Activated naive CD4-positive, alpha-beta T cell (primary cell): ENCODE results near the gene CEPT1.
A peak's percentile ranks its signal among the peaks of the same experiment; 100 is the strongest.
"Not testable (repeated sequence)": the region's sequence is repeated elsewhere in the genome, so short reads cannot be mapped to it uniquely, and the experiment has no call there.

Experiments used
- DNase-seq, 4 experiments: peaks; one replicate each; lab custom pipeline; 2025; lab: John Stamatoyannopoulos, UW

Gene CEPT1

GRCh38 chr1:111209622-111210021 lies 69.6 kb downstream of the CEPT1 start:
- DNase-seq, result no peak

DNA sequence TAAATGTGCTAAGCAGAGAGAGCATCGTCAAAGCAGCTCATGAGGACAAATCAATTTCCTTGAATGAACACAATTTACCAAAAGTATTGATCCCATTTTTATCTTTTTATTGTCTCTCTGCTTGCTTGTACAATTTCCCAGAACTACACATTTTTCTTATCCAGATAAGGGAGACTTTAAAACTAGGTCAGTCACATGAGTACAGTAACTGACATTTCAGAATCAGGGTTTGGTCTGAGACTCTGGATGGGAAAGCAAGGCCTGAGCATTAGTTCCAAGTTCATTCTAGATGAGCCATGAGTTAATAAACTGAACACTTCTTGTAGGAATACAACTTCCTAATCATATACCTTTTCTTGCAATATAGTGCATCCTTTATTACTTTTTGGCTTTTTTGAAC lies 71.9 kb downstream of the CEPT1 start:
- DNase-seq, result no peak

DNA sequence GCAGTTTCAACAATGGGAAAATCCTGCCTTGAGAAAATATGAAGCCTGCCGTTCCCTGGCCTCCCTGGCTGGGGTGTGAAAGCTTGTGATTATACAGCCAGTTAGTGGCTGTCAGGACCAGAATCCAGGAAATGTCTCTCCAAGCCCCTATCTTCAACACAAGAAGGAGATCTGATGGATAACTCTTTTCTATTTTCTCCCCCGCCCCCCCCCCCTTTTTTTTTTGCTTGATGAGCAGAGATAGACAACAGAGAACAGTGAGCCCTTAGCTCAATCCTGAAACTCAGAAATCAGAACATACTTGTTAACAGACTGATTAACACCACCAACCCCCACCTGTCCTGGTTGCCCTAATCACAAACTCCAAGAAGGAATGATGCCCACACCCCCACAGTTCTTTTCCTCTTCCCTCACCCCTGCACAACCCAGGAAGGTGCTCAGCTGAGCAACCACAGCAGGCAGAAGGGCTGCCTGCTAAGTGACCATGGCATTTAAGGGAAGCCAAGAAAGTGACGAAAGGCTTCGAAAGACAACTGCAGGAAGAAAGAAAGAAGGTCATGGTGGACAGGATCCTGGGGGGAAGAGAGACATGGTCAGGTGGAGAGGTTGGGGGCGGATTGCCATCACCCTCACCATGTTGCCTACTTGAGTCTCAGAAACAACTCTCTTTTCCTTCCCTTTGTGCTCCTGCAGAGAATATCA lies 72.8 kb downstream of the CEPT1 start:
- DNase-seq, result no peak

DNA sequence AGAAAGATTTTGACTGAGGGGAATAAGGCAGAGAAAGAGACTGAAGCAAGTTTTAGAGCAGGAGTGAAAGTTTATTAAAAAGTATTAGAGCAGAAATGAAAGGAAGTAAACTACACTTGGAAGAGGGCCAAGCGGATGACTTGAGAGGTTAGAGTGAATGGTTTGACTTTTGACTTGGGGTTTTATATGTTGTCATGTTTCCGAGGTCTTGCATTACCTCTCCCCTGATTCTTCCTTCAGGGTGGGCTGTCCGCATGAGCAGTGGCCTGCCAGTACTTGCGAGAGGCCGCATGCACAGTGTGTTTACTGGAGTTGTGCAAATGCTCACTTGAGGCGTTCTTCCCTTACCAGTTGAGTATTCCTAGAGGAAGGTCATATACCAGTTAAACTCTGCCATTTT lies 73.4 kb downstream of the CEPT1 start:
- no peak for DNase-seq

DNA sequence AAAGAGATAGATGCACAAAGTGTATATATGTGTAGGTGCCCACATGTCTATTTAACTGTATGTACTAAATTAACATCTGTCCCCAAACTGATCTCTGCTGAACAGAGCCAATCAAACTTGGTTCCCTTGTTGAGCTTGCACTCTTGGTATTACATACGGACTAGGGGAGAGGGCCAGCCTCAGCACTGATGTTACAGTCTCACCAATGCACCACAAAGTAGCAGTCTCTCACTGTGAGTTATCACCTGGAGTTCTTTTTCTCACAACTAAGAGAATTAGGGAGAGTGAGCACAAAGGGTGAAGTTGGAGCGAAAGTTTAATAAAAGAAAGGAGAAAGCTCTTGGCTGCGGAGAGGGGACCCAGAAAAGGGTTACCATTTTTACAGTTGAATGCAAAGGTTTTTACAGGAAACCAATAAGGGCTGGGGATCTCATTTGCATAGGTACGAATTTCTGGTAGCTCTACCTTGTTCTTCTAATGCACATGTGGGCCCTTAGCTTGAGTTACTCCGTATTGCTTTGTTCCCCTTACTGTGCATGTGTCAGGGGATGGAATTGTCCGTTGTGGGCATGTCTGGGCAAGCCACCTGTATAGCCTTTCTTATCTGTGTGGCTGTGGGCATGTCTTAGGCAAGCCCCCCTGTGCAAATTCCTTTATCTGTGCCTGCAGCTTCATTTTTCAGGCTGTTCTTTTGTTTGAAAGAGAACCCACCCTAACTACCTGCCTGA lies 74.2 kb downstream of the CEPT1 start:
- no peak for DNase-seq

DNA sequence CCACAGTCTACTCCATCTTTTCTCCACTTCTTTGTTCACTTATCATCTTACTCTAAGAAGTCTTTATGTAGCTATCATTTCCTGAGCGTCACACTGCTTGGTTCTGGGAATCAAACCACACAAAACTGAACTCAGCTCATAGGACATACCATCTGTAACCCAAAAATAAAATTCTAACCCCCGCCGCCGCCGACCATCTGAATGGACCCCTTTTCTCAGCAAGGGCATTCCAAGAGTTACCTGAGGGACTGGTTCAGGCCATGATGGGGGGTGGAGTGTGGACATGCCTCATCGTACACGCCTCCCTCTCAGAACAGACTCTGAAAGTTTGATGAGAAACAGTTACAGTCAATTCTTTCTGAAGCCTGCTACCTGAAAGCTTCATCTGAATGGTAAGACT lies 74.9 kb downstream of the CEPT1 start:
- peak in 2 of 4 experiments; percentile 46 to 54 for DNase-seq

DNA sequence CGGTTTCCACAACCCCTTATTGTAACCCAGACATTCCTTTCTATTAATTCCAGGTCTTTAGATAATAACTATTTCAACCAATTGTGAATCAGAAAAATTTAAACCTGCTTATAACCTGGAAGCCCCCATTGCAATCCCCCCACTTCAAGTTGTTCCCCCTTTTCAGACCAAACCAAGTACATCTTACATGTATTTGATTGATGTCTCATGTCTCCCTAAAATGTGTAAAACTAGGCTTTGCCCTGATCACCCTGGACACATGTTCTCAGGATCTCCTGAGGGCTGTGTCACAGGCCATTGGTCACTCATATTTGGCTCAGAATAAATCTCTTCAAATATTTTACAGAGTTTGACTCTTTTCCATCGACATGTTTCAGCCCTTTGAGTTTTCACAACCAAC lies 75.3 kb downstream of the CEPT1 start:
- not testable (repeated sequence) for DNase-seq

DNA sequence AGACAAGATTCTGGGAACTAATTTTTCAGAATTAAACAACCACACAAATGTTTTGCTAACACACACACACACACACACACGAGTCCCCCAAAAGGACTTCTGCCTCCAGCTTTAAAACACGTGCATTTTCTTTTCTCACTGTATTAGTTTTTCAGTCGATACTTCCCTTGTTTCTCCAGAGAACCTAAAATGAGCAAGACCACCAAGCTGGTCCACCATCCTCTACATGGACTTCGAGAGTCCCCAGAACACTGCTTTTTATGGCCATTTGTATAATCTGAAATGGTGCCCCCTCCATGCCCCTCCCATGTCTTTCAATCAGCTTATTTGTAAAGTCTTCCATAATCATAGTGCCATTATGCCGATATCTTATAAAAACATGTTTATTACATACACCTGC lies 76.7 kb downstream of the CEPT1 start:
- DNase-seq, result no peak

GRCh38 chr1:111217183-111217910 lies 77.3 kb downstream of the CEPT1 start:
- no peak for DNase-seq

- DNase-seq, result no peak
These were observed 78.9 kb downstream of the CEPT1 start for GRCh38 chr1:111218701-111219556.

DNA sequence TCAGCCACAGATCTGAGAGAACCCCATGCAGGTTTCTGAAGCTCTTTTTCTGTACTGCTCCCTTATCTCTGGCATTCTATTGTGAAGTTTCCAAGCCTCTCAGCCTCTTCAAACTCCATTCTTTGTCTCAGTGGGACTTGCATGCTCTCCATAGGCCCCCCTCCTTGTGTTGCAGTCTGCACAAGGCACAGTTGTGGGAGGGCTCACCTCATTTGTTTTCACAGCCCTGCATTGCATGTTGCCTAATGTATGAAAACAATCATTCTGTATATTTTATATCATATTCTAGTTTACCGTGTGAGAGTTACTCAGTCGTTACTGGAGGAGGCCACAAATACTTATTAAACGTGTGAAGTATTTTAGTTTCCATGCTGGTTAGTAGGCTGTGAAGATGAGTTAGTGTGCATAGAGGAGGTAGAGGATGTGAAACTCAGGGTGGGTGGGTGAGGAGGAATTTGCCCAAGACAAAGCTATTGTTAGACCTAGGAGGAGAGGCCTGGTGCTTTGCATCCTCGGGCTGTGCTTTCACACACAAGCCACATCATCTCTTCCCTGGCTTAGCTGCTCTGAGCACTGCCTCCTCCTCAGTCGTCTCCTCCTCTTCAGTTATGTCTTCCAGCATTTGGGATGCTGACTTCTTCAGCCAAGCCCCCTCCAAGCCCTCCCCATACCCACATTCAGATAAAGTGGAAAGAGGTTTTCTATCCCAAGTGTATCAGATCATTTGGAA lies 79.7 kb downstream of the CEPT1 start:
- DNase-seq, result no peak

DNA sequence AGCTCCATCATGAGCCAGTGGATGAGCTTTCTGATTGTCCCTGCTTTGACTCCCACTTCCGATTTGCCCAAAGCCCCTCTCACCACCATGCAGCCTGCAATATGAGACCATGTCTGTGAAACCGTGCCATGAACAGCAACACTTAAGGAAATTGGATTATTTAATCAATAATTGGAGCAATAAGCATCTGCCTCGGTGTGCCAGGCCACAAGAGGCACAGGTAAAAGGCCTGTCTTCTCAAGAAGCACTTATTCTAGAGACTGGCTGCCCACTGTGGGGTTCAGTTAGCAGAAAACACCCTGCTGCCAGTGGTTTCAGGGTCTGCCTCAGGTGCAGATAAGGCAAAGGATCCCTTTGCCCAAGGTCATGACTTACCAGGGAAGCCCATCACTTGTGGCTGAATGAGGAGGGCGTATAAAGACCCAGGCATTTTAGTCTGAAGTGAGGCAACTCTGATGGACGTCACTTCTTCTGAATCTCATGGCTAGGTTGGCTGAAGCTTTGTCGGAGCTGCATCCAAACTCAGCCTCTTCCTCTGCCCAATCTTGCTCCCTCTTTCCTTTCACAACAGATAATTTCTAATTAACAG lies 80.4 kb downstream of the CEPT1 start:
- DNase-seq, result no peak

DNA sequence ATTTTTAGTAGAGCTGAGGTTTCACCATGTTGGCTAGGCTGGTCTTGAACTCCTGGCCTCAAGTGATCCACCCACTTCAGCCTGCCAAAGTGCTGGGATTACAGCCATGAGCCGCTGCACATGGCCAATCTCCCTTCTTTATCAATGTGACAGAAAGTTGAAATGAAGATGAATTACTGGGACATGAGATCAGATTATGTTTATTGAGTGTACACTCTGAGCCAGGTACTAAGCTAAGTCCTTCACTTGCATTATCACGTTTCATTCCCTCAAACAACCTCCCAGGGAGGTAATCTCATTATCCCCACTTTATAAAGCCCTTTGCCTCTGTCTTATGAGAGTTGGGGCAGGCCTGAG lies 81.2 kb downstream of the CEPT1 start:
- no peak for DNase-seq

DNA sequence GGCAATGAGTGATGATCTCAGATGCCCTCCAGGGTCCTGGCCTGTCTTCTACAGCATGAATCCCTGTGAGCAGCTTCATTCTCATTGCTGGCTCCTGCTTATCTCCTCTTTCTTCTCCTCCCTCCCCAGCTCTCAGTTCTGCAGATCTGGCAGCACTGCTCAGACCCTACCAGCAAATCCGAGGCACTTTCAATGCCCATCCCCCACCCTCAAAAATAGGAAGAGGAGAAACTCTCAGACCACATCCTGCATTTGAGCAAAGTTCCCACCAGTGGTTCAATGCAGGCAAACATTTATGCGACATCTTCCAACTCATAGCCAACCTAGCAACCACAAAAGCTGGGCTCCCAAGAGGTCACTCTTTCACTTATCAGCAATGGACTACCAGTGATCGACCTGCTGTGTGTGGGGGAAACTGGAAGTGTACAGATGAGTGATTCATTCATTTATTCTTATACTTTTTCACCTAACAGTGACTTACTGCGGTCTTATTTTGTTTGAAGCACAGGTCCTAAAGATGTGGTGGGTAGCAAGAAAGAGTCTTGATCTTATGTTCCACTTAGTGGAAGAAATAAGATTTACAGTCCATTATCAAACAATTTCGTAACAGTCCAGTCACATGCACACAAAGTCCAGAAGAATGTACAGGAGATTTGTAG lies 81.7 kb downstream of the CEPT1 start:
- DNase-seq, result peak in 1 of 4 experiments; percentile 30

GRCh38 chr1:111222308-111223125 lies 82.5 kb downstream of the CEPT1 start:
- peak; percentile 37 to 70 (median 66) for DNase-seq

- no peak for DNase-seq
These were observed 83.2 kb downstream of the CEPT1 start for GRCh38 chr1:111223126-111223685.

DNA sequence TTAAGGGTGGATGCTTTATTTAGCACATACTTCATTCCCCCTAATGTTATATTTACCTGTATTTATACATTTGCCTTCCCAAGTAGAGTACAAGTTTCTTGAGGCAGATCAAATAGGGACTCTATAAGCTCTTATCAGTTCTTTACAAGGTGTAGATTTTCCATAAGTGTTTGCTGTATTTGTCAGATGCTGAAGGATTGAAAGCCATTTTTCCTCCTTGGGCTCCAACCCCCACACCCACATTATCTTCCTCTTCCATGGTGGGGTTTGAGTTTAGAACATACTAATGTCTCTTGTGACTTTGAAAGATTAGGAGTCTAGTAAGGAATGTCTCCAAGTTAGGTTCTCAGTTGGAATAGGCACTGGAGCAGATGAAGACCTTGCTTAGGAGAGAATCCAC lies 85.1 kb downstream of the CEPT1 start:
- no peak for DNase-seq

GRCh38 chr1:111225717-111226400 lies 85.8 kb downstream of the CEPT1 start:
- DNase-seq, result peak in 2 of 4 experiments; percentile 17 to 24

GRCh38 chr1:111227434-111227833 lies 87.4 kb downstream of the CEPT1 start, which contains the start of gene CHI3L2:
Gene CHI3L2, plus strand, starts transcription at chr1:111227713. Its CDS starts 17 bp downstream, at chr1:111227730.
- no peak for DNase-seq
